ENCODE measurements around the gene PPM1F.

PPM1F gene

DNA sequence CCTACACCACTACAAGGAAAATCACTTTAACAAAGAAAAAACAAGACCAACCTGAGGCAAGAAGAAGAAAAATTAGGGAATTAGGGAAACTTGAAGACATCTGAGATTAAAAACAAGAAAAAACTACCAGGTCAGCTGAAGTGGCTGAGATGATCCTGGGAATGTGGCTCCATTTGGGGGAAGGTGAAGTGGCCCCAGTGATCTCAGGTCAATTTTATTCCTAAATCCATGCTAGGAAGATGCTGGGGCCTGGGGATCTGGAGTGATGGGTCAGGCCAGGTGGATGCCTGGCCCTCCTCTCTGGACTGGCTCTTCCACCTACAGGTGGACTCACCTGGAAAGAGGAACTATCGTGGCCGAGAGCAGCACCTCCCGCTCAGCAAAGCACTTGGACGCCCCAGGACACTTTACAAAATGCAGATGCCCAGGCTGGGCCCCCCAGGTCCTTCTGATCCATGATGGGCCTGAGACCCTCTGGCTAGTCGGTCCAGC, 23.3 kb upstream of the PPM1F start:
- DNase-seq (ENCODE audit: low read depth, low spot score) = no peak

- DNase-seq (ENCODE audit: low read depth, low spot score) = no peak
Observed at GRCh38 chr22:21975273-21975672, 22.6 kb upstream of the PPM1F start.

DNA sequence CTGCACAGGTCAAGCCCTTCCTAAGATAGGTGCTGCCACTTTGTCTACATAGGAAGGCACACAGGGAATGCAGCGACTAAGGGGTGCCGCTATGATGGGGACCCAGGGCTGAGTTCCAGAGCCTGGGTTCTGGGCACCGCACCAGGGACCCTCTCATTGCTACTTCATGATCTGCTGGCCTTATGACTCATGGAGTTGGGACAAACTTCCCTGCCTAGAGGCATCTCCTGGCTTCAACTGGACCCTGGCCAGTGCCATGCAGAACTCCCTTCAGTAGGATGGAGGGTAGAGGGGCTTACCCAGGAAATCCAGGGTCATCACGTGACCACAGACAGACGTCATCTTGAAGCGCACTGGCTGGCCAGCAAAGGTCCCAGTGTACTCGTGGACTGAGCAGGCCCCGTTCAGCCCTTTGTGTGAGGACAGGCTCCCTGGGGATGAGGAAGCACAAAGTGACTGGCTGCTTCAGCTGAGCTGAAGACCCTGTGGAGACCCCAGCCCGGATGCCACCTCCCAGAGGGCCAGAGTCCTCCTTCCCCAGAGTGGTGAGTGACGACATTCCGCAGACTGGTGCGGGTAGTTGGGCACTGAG, 21.5 kb upstream of the PPM1F start:
- DNase-seq (ENCODE audit: low read depth, low spot score) = no peak

DNA sequence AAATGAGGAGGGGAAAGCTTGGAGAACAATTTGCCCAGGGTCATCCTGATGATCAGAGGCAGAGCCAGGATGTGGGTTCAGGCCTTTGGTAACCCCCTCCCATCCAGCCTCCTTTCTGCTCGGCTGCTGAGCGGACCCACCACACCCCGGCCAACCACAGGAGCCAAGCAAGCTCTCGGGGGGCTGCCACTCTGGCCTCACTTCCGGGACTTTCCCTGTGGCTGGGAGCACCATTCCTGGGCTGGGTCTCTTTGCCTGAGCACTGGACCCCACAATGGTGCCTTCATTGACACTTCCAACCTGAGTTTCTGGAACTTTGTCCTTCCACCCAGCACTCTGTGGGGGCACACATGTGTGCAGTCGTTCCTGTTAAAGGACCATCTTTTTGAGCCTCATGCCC, 20.2 kb upstream of the PPM1F start:
- no peak for DNase-seq (ENCODE audit: low read depth, low spot score)

GRCh38 chr22:21972293-21972779, 19.7 kb upstream of the PPM1F start:
- DNase-seq (ENCODE audit: low read depth, low spot score) = no peak

GRCh38 chr22:21971858-21972275, 19.2 kb upstream of the PPM1F start:
- DNase-seq (ENCODE audit: low read depth, low spot score) = no peak

- DNase-seq (ENCODE audit: low read depth, low spot score) = no peak
Observed at GRCh38 chr22:21970800-21971617, 18.4 kb upstream of the PPM1F start.

GRCh38 chr22:21970037-21970799, 17.6 kb upstream of the PPM1F start:
- DNase-seq (ENCODE audit: low read depth, low spot score) = no peak

- DNase-seq (ENCODE audit: low read depth, low spot score) = no peak
Observed at GRCh38 chr22:21968452-21969129, 15.9 kb upstream of the PPM1F start.

DNA sequence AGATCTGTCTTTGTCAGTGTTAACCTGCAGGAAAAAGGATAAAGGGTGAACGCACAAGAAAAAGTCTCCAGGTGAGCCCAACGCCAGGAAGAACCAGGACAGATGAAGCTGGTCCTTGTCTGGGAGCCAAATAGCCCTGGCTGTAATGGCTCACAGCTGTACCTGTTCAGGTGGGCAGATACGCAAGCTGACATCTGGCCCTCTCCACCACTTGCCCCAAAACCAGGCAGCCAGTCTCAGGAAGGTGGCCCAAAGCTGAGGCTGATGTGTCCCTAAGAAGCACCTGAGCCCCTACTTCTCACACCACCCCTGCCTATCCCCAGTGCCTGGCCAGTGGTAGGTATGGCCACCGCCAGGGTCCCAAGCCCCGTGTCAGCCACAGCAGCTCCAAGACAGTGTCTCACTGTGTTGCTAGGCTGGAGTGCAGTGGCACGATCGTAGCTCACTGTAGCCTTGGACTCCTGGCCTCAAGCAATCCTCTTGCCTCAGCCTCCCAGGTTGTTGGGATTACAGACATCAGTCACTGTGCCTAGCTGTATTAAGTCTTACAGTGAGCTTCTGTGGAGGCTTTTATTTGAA, 15.1 kb upstream of the PPM1F start:
- no peak for DNase-seq (ENCODE audit: low read depth, low spot score)

DNA sequence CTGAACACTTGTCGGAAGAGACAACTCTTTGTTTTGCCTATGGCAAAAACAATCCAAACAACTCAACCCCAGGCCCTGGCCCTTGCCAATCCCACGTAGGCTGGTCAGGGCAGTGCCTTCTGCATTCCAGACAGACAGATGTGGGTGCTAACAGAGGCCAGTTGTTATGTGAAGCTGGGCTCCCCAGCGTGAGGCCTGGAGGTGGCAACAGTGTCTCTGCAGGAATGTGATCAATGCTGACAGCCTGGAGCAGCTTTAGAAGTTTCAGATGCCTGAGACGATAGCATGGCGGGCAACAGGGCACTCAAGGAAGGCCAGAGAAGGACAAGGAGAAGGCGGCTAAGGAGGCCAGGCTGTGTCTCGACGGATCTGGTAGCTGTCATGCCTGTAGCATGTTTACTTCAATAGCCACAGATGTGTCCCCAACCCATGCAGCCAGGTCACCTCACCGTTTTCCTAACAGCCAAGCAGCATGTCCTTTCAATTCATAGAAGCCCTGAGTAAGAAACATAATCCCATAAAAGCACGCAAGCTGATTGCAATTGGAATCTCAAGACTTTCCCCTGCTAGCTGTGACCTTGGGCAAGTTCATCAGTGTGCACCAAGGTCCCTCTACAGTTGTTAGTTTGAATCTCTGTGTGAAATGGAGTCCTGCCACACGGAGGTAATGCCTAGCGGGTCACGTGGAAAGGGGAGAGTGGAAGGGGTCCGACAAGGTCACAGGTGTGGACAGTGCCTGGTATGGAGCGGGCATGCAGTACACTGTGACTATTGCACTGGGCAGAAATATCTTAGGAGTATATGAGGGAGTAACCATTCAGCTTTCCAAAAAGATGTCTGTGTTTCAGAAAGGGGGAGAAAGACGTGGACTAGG, 14.2 kb upstream of the PPM1F start:
- no peak for DNase-seq (ENCODE audit: low read depth, low spot score)

DNA sequence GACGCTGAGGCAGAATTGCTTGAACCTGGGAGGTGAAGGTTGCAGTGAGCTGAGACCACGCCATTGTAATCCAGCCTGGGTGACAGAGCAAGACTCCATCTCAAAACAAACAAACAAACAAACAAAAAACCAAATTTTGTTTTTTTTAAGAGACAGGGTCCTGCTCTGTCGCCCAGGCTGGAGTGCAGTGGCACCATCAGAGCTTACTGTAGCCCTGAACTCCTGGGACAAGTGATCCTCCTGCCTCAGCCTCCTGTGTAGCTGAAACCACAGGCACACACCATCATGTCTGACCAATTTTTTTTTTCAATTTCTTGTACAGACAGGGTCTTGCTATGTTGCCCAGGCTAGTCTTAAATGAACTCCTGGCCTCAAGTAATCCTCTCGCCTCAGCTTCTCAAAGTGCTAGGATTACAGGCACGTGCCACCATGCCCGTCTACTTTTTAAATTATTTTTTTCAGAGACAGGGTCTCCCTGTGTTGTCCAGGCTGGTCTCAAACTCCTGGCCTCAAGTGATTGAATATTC, 13.2 kb upstream of the PPM1F start:
- DNase-seq (ENCODE audit: low read depth, low spot score) = no peak

DNA sequence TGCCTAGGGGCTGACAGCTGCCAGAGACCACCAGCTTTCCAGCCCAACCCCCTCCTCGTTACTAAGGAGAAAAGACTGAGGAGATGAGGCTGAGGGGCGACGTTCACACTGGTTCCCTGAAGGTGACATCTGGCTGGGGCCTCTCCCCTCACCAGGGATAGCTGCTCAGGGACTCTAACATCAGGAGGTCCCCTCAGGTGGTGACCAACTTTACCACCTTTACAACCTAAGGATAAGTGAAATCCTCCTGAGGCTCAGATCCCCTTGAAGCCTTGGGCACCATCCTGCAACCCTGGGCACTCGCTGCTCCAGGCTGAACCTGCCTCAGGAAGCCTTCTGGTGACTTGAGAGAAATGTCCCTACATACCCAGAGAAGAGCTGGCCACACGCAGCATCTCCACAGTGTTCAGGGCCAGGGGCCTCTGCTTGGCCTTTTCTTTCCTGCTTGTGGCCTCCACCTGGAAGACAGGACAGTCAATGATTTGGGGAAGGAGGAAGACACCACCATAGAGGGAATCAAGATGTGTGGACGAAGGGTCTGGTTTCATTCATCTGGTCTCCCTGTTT, 12.4 kb upstream of the PPM1F start:
- no peak for DNase-seq (ENCODE audit: low read depth, low spot score)

- no peak for DNase-seq (ENCODE audit: low read depth, low spot score)
Observed at GRCh38 chr22:21964234-21964633, 11.6 kb upstream of the PPM1F start.

DNA sequence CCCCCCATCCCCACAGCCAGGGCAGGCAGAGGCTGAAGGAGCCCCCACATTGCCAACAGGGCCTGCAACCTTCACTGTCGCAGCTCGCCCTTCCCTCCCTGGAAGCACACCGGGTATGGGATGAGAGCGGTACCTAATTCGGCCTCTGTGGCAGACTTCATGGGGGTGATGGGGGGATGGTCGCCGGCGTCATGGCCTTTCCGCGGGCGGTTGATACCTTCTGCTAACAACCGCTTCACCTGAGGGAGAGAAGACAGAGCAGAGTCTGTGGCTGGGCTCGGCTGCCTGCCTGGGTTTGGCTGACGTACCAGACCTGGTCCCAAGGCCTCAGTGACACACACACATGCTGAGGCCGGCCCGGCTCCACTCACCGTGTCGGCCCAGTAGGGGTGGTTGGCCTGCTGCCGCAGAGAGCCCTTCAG, 11.2 kb upstream of the PPM1F start:
- no peak for DNase-seq (ENCODE audit: low read depth, low spot score)

DNA sequence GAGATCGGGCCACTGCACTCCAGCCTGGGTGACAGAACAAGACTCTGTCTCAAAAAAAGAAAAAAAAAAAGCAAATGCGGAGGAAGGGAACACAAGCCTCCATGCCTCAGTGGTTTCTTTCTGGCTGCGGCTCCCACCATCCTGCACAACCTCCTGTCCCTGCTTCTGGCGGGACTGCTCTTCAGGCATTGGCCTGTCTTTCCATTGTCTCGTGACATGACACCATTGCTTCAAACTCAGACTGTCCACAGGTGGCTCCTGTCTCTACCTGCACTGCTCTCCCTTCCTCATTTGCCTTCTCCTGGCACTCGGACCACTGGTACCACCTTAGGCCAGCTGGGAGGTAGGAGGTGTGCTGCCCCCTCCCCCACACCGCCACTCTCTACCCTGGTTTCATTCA, 10.6 kb upstream of the PPM1F start:
- no peak for DNase-seq (ENCODE audit: low read depth, low spot score)

DNA sequence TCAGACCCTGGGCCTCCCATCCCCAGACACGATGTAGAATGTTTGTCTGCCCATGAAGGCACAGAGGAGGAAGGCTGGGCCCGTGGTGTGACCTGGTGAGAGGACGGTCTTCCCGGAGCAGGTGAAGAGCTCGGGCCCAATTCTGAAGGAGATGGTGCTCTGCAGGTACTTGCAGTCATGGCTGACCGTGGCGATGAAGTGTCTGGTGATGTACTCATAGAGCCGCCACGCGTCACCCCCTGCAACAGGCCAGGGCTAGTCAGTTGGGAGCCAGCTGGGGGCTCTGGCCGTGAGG, 10.0 kb upstream of the PPM1F start:
- no peak for DNase-seq (ENCODE audit: low read depth, low spot score)

GRCh38 chr22:21961886-21962654, 9.4 kb upstream of the PPM1F start:
- no peak for DNase-seq (ENCODE audit: low read depth, low spot score)

Data from brain pericyte (primary cell).